CD4-positive, alpha-beta T cell treated with Interleukin-21 for 1 hour (primary cell): ENCODE results near the gene PIP5K1B.

ENCODE experiments used
- DNase-seq: peaks from one replicate; pipeline ENCODE4 v3.0.0-alpha.2; 2020

The PIP5K1B gene

DNA sequence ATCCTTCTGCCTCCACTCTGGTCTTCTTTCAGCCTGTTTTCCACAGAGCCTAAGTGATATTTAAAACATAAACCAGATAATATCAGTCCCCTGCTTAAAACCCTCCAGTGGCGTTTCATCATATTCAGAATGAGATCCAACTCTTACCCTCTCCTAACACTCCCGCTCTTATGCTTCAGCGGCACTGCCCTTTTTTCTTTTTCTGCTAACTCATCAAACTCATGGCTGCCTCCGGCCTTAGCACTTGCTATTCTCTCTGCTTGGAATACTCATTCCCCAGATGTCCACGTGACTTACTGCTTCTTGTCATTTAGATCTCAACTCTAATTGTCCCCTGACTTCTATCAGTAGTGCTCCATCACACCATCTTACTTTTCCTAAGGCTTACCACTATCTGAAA lies 73.6 kb downstream of the PIP5K1B start:
- no peak for DNase-seq

DNA sequence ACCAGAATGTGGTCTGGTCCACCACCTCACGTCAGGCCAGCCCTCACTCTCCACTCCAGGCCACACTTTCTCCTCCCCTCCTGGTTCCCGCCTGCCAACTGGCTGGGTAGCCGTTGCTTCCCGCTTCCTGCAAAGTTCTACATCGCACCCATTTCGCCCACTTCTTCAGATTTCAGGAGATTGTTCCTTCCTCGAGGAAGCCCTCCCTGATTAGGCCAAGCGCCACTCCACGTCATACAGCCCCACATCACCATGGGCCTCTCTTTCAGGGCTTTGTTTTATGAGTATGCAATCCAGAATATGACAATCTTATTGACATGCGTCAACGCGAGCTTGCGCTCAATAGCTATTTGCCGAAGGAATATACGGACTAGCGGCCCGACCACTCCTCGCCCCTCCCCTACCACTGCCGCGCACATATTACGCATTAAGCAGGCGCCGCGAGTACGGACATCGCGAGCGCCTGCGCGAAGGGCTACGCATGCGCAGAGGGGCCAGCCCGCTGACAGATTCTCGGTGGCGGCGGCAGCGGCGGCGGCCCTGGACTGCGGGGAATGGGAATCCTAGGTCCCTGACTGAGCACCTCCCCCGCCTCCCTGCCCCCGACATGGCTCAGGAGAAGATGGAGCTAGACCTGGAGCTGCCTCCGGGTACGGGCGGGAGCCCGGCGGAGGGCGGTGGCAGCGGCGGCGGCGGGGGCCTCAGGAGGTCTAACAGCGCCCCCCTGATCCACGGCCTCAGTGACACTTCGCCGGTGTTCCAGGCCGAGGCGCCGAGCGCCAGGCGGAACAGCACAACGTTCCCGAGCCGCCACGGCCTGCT lies 74.7 kb downstream of the PIP5K1B start:
- DNase-seq = peak; percentile 94

DNA sequence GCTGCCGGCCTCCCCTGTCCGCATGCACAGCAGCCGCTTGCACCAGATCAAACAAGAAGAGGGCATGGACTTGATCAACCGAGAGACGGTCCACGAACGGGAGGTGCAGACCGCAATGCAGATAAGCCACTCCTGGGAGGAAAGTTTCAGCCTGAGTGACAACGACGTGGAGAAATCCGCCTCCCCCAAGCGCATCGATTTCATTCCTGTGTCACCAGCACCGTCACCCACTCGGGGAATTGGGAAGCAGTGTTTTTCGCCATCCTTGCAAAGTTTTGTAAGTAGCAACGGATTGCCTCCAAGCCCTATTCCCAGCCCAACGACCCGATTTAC lies 75.3 kb downstream of the PIP5K1B start:
- DNase-seq = no peak

DNA sequence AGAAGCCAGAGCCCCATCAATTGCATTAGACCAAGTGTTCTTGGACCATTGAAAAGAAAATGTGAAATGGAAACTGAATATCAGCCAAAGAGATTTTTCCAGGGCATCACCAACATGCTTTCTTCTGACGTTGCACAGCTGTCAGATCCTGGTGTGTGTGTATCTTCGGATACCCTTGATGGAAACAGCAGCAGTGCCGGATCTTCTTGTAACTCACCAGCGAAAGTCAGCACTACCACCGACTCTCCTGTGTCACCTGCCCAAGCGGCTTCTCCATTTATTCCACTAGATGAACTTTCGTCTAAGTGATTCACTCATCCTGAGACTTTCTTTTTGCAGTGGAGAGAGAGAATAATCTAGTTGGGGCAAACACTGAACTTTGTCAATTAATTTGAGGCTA lies 75.7 kb downstream of the PIP5K1B start:
- DNase-seq = peak; percentile 7

DNA sequence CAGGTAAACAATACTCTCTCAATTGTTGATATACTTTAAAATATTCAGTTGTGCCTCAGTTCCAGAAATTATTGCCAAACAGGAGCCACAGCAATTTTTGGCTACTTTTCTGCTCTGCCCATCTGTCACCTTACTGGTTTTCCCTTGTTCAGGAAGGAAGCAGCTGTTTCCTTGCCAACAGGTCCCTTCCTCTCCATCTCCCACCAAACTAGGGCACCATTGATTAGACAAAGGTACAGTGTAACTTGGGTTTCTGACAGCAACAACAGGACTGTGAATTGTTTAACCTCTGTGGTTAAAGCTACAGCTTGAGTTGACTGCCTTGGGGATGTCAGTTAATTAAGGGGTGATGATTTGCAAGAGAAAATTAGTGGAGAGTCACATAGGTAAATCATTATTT lies 76.9 kb downstream of the PIP5K1B start:
- no peak for DNase-seq

DNA sequence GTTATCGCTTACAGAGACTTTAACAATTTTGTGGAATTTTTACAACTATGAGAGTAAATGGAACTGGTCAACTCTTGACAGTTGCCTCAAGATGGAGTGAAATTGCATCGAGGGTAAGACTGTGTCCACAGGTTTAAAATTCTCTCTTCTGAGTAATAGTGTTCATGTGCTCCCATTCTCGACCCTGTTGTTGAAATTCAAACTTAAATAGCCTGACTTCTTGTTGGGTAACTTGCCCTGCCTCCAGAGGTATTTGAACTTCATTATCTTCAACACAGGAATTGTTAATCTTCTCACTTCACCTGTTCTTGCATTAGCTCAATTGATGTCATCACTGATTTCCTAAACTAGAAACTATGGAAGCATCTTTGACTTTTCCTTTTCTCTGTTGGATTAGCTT lies 77.5 kb downstream of the PIP5K1B start:
- DNase-seq = no peak

DNA sequence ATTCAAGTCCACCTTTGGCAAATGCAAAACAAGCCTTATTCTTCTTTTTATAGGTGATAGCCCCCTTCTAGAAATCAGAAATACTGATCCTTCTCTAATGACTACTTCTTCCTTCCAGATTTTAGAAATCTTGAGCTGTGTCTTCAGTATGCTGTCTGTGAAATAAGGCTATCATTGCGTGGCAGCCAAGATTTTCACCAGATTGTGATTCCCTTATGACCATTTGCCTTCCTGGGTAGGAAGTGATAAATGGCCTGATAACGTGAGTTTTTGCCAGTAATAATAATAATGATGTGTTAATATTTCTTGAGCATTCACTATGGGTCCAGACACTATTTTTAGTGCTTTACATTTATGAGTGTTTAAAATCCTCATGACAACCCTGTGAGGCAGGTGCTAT lies 80.9 kb downstream of the PIP5K1B start:
- no peak for DNase-seq

DNA sequence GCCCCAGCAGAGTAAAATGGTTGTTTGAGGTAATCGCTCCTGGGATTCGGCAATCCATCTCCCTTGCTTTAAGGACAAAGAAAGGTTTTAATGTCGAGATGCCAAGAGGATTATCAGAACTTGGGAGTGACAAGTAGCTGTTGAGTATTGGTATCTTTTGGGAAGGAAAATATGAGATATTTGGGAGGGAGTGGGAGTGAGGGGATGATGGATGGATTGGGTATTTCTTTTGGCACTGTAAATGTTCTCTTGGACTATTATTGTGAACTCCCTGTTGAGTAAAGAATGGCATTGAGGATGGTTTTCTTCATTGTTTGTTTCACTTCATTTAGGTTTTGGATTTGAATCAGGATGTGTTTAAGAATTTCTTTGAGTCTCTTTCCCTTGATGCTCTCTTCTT lies 86.1 kb downstream of the PIP5K1B start:
- DNase-seq = no peak

DNA sequence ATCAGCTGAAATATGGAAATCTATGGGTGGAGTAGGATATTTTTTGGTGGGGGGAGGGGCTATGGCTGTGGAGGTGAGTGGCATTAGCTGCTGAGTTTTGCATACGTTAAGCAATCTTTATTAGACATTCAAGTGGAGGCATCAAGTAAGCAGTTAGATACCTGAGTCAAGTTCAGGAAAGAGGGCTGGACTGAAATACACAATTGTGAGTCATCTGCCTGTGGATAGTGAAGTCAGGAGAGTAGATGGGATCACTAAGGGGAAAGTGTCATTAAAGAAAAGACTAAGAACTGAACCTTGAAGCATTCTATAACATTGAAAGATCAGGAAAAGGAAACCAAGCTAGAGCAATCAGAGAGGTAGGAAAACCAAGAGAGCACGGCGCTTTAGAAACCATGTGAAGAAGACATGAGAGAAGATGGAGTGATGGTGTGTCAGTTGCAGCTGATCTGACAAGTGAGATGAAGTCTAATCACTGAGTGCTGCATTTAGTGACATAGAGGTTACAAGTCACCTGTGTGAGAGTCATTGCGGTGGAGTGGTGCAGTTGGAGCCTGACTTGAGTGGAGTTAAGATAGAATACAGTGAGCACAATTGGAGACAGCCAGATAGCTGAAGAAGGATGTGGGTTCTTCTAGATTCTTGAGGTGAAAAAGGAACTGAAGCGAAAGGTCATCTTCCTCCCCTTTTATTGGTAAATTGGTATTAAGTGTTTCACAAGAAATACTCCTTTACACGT lies 88.7 kb downstream of the PIP5K1B start:
- no peak for DNase-seq

DNA sequence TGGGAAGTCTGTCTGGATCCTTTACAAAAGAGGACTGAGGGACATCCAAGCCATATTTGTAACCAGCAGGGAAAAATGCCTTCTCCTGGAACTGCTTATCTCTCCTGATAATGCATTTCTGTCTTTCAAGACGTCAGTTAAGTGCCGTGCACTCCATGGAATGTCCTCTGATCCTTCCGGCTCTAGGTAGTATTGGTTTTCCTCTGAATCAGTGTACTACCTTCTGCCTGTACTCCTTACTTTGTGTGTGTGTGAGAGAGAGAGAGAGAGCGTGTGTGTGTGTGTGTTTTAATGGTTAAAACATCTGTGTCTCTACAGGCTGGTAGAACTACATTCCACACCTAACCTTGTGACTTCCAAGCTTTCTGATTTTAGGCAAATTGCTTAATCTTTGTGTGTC lies 89.9 kb downstream of the PIP5K1B start:
- no peak for DNase-seq

DNA sequence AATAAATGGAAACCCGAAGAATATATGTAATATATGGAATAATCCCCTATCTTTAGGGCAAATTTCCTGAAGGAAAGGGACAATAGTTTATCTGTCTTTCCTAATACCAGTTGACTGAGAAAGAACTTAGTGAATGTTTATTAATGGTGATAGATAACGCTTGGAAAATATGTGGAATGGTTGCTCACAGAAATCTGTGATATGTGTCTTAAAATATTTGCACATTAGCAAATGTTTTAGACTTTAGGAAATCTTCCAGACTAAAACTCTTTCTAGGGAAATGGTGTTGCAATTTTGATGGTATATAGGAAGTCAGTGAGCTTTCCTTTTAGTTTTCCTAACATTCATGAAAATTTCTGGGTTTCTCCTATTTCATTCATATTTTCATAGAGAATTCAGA lies 90.4 kb downstream of the PIP5K1B start:
- no peak for DNase-seq

DNA sequence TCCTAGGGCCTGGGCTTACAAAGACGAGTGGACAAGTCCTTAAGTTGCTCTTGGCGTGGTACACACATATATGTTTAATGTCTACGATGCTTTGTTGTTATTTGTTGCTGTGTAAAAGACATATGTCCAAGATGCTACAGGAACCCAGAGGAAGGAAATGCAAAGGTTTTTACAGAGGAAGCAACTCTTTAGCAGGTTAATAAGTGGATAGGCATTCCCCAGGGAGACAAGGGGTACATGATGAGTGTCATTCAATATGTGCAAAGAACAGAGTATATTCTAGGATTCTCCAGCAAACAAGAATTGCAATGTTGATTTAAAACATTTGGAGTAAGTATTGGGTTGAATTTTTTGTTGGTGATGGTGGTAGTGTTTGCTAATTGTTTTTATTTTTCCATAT lies 92.1 kb downstream of the PIP5K1B start:
- DNase-seq = no peak

DNA sequence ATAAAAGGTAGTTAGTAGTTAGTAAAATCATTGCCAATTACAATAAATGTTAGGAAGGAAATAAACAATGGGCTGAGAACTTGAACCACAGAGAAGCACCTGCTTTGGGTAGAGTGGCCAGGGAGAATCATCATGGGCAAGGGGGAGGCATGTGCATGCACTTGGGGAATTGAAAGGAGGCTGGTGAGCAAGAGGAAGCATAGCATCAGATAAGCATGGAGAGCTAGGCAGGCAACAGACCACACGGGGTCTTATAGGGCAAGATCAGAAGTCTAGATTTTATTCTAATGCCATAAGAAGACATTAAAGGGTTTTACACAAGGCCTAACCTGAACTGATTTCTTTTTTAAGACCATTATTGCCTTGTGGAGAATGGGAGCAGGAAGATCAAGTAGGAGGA lies 93.4 kb downstream of the PIP5K1B start:
- no peak for DNase-seq

DNA sequence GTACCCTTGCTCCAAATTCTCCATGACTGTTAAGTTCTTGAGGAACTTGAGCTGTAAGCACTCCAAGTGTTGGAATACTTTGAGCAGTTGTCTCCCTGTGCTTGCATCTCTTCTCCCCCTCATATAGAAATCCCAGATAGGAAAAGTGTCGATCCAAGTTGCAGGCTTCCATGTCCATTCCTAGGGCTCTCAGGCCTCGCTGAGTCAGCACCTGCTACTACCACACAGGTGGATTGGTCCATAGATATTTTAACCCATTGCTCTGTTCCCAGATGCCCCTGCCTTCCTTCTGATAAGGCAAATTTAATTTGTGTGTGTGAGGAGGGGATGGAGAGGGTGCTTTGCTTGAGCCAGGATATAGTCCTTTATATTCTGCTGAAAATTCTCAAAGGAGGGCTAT lies 95.8 kb downstream of the PIP5K1B start:
- no peak for DNase-seq

DNA sequence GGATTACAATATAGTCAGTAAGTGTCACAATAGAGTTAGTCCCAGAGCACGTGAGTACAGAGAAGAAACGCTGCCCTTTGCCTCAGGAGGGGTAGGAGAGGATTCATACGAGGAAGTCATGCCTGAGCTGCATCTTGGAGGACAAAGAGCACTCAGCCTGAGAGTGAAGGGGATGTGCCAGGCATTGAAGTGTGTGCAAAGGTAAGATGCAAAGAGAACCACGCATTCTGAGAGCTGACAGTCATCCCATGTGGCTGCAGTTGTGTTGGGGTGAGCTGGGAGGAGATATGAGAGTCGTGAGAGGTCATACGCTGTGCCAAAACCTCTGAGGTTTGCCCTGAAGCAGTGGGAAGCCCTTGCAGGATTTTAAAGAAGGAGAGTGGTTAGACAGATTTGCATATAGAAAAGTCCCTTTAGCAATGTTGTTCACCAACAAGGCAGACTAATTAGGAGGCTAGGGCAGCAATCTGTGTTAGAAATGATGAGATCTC lies 97.5 kb downstream of the PIP5K1B start:
- no peak for DNase-seq

DNA sequence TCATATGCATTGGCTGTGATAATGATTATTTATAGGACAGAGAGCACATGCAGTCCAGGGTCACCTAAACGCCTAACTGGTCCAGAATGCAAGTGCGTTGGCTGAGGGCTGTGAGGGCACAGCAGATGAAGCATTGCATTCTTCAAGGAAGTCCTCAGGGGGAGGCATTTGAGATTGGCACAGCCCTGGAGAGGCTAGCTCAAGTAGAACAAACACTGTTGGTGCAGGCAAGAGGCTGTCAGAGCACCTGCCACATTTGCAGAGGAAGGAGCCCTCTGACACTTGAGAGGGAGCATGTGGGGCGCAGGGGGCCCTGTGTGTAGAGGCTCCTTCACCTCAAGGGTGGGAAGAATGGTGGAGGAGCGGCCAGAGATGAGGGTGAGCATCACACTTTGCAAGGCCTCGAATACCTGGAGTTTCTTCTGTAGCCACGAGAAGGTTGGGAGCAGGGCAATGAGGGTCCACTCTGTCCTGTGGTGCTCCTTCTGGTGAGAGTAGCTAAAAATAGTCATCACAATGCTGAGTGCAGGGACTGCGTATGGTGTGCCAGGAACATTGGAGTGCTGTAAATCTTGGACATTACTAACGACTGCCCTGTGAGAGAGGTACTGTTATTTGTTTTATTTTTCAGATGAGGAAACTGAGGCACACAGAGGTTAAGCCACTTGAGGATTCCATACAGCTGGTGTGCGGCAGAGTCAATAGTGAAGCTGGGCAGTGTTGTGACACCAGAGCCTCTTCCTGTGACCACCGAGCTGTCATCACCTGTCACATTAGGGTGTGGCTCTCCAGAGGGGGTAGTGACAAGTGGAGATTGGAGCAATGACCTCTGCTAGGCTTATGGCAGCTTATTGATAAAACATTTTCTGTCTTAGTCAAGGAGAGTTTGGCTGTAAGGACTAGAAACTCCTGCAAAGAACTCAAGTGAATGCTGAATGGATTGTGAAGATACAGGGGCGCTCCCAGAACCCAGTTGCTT lies 100.2 kb downstream of the PIP5K1B start:
- no peak for DNase-seq

DNA sequence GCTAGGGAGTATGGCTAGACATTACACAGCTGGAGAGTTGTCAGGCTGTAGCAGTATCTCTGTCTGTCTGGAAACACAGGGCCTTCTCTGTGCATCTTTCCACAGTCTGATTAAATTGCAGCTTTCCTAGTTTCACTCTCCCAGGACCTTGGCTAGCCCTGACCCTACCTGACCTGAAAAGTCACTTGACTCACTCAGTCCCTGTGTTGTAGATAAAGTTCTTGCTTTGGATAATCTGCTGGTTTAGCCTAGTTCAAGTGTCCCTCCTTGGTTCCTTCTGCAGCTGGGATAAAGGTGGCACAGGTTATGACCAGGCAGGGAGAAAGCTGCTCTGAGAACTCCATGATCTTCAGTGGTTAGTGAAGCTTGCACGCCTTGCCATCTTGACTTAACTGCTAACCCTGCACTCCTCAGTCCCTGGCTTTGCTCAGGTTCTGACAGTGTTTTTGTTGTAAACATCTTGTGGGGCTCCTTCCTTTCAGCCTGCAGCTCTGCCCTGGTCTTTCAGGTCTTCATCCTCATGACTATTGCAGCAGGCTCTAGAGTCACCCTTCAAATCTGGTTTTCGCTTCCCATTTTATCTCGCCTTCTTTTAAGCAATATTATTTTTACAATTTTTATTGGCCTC lies 101.0 kb downstream of the PIP5K1B start:
- DNase-seq = no peak

DNA sequence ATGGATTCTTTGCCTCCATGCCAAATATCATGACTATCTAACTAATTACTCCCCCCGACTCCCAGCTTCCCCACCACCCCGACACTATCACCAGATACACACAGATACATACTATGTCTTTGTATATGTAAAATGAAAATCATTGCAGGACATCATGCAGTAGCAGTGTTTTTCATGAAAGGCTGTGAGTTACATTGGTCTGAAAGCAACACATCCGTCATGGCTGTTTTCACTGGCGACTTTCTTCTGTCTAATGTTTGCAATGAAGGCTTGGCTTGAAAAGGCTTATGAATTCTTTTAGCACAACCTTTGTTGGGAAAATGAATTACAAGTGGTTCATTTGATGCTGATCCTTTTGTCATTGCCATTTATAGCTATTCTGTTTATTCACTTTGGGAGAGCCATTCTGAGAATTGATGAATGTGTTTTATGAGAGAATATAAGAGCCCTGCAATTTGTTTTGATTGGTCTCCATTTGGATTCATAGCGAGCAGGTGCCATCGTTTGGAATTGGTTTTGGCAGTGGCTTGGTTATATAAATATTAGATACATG lies 103.4 kb downstream of the PIP5K1B start:
- no peak for DNase-seq

DNA sequence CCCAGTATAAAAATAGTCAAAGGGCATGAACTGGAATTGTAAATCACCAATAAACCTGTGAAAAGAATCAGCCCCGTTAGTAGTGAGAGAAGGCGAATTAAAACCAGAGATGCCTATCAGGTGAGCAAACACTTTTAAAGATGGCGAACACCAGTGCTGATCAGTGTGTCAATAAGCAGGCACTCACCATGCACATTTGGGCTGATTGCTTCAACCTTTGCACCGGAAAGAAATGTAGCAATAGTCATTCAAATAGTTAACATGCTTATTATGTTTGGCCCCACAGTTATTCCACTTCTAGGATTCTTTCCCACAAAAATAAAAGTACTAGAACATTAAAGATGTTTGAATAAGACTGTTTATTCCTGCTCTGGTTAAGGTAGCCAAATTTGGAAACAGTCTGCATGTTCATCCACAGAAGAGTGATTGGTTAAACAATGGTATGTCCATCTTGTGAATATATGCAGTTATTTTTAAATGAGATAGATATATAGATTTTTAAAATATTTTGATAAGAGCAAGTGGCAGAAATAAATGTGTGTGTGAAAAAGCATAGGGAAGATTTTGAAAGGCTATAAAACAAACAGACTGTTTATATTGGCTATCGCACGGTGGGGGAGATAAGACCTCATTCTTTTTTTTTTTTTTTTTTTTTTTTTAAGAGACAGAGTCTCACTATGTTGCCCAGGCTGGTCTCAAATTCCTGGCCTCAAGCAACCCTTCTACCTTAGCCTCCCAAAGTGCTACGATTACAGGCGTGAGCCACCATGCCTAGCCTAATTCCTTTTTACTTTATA lies 112.2 kb downstream of the PIP5K1B start:
- DNase-seq = no peak

DNA sequence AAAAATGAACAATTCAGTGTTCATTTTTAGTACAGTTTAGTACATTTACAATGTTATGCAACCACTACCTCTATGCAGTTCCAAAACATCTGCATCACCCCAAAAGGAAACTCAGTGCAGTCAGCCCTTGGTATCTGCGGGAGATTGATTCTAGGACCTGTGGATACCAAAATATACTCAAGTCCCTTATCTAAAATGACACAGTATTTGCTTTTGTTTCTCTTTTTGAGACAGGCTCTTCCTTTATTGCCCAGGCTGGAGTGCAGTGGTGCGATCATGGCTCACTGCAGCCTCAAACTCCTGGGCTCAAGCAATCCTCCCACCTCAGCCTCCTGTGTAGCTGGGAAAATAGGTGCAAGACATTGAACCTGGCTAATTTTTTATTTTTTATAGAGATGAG lies 114.0 kb downstream of the PIP5K1B start:
- no peak for DNase-seq

DNA sequence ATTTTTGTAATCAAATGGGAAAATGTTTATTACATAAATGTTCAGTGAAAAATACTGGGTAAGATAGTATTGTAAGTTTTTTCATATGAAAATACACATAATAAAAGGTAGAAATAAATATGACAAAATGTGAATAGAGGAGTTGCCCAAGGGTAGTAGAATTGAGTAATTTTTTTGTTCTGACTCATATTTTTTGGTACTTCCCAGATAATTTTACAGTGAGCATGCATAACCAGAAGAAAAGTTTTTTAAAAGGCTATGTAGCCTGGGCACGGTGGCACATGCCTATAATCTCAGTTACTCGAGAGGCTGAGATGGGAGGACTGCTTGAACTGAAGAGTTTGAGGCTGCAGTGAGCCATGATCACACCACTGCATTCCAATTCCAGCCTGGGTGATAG lies 116.9 kb downstream of the PIP5K1B start:
- no peak for DNase-seq
